Ishikawa (cell line): ENCODE data around the gene VEGFA.

Experiments
- EP300 ChIP-seq: IDR thresholded peaks from 2 replicates; pipeline ENCODE4 v1.6.1; 2012; ENCODE audit warnings: borderline replicate concordance
- NFIC ChIP-seq: IDR thresholded peaks from 2 replicates; pipeline ENCODE4 v1.6.1; 2012
- TEAD4 ChIP-seq: IDR thresholded peaks from 2 replicates; pipeline ENCODE4 v1.6.1; 2012
- TF ChIP-seq, protein P1 (sequence below): IDR thresholded peaks from 2 replicates; pipeline ENCODE4 v1.6.1; 2012; ENCODE audit warnings: low read depth, mild to moderate bottlenecking
- TF ChIP-seq, protein P2 (sequence below): IDR thresholded peaks from 2 replicates; pipeline ENCODE4 v1.6.1; 2012

The VEGFA gene

DNA sequence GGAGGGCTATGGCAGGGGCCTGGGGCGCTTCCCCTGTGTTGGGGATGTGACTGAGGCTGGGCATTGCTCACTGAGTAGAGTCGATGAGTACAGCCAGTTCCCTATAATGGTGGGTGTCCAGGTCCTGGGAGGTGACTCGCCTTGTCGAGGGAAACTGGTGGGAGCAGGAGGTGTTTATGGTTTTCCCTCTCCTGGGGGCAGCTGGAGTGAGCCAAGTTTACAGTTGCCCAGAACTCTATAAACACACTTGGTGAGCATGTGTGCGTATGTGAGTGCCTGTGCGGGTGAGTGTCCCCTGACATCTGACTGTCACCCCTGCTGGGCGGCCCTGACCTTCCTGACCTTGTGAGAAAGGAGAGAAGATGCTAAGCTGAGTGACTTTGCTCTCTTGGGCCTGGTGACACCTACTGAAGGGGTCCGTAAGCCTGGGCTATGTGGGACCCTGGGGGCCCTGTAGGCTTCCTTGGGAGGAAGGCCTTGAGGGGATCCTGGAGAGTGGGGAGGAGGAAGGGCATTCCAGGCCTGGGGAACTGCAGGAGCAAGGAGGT lies 65.9 kb downstream of the VEGFA start:
- TF ChIP-seq, protein P1, sequence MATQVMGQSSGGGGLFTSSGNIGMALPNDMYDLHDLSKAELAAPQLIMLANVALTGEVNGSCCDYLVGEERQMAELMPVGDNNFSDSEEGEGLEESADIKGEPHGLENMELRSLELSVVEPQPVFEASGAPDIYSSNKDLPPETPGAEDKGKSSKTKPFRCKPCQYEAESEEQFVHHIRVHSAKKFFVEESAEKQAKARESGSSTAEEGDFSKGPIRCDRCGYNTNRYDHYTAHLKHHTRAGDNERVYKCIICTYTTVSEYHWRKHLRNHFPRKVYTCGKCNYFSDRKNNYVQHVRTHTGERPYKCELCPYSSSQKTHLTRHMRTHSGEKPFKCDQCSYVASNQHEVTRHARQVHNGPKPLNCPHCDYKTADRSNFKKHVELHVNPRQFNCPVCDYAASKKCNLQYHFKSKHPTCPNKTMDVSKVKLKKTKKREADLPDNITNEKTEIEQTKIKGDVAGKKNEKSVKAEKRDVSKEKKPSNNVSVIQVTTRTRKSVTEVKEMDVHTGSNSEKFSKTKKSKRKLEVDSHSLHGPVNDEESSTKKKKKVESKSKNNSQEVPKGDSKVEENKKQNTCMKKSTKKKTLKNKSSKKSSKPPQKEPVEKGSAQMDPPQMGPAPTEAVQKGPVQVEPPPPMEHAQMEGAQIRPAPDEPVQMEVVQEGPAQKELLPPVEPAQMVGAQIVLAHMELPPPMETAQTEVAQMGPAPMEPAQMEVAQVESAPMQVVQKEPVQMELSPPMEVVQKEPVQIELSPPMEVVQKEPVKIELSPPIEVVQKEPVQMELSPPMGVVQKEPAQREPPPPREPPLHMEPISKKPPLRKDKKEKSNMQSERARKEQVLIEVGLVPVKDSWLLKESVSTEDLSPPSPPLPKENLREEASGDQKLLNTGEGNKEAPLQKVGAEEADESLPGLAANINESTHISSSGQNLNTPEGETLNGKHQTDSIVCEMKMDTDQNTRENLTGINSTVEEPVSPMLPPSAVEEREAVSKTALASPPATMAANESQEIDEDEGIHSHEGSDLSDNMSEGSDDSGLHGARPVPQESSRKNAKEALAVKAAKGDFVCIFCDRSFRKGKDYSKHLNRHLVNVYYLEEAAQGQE, result no peak
- TF ChIP-seq NFIC, result no peak
- TF ChIP-seq EP300, result no peak
- TF ChIP-seq TEAD4, result no peak
- TF ChIP-seq, protein P2, sequence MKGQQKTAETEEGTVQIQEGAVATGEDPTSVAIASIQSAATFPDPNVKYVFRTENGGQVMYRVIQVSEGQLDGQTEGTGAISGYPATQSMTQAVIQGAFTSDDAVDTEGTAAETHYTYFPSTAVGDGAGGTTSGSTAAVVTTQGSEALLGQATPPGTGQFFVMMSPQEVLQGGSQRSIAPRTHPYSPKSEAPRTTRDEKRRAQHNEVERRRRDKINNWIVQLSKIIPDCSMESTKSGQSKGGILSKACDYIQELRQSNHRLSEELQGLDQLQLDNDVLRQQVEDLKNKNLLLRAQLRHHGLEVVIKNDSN, result no peak
